AG09309 (cell line): ENCODE measurements around the gene RASSF4.

Experiments
- DNase-seq: peaks from one replicate; pipeline ENCODE4 v3.0.0-alpha.2; 2010; ENCODE audit warnings: low read depth
- H3K4me3 ChIP-seq: 2 replicates; pipeline ENCODE4 v1.5.1; 2011; ENCODE audit warnings: mild to moderate bottlenecking, low read depth, low read length, moderate library complexity; ENCODE audit not compliant: control insufficient read depth
- CTCF ChIP-seq: IDR thresholded peaks from 2 replicates; pipeline ENCODE4 v1.5.1; 2011; ENCODE audit warnings: mild to moderate bottlenecking, low read depth, low read length, inconsistent platforms; ENCODE audit not compliant: insufficient read depth, control insufficient read depth; ENCODE audit errors: missing control alignments

RASSF4 gene

GRCh38 chr10:44958898-44959246 is 730 bp upstream of the RASSF4 start:
- DNase-seq, result no peak
- H3K4me3 ChIP-seq, result peak overlapping the region; percentile 70
- TF ChIP-seq CTCF, result no peak

- no peak for DNase-seq
- no peak for TF ChIP-seq CTCF
These were observed 472 bp downstream of the RASSF4 start for GRCh38 chr10:44960088-44960460.

GRCh38 chr10:44960482-44961229 is 1.1 kb downstream of the RASSF4 start:
- no peak overlapping the region for H3K4me3 ChIP-seq
- no peak for TF ChIP-seq CTCF

More at GRCh38 chr10:44960088-44960460, 472 bp downstream of the RASSF4 start:
- peak overlapping the region; percentile 70 for H3K4me3 ChIP-seq

GRCh38 chr10:44961230-44961571 is 1.6 kb downstream of the RASSF4 start:
- TF ChIP-seq CTCF, result no peak
- DNase-seq, result no peak
- H3K4me3 ChIP-seq, result no peak overlapping the region

More at GRCh38 chr10:44960482-44961229, 1.1 kb downstream of the RASSF4 start:
- no peak for DNase-seq

- no peak for DNase-seq
- H3K4me3 ChIP-seq, result no peak overlapping the region
- TF ChIP-seq CTCF, result no peak
These were observed 2.5 kb downstream of the RASSF4 start for GRCh38 chr10:44961931-44962750.

- no peak for DNase-seq
- H3K4me3 ChIP-seq, result no peak overlapping the region
These were observed 3.5 kb downstream of the RASSF4 start for GRCh38 chr10:44962870-44963738.

More at GRCh38 chr10:44962870-44963738, 3.5 kb downstream of the RASSF4 start:
- peak; percentile 14 for TF ChIP-seq CTCF
